Neutrophil (primary cell): ENCODE results near the gene EIF4E1B.

Source experiments
- H3K27ac ChIP-seq: fragments of 200-600 bp; sonication (generic); 2 replicates; pipeline ENCODE4 v1.5.1; 2016; ENCODE audit warnings: mild to moderate bottlenecking, moderate library complexity
- H3K27me3 ChIP-seq: fragments of 200-600 bp; sonication (generic); 2 replicates; pipeline ENCODE4 v1.6.0; 2016; ENCODE audit warnings: mild to moderate bottlenecking
- H3K36me3 ChIP-seq: fragments of 200-600 bp; sonication (generic); 2 replicates; pipeline ENCODE4 v1.5.1; 2017
- H3K4me1 ChIP-seq, 2 experiments: fragments of 200-600 bp in 1 of 2; sonication (generic) in 1 of 2; 1 replicate in 1 of 2; 2 replicates in 1 of 2; pipeline versions ENCODE4 v1.5.1 to v1.6.1; 2013 to 2016; ENCODE audit warnings: low read depth in 1 of 2, low read length in 1 of 2, mild to moderate bottlenecking in 1 of 2, moderate library complexity in 1 of 2; ENCODE audit not compliant: control insufficient read depth in 1 of 2, insufficient read depth in 1 of 2
- H3K4me3 ChIP-seq, 2 experiments: fragments of 200-600 bp in 1 of 2; sonication (generic) in 1 of 2; 1 replicate in 1 of 2; 2 replicates in 1 of 2; pipeline ENCODE4 v1.5.1; 2013 to 2016; ENCODE audit warnings: low read depth in 1 of 2, low read length in 1 of 2, mild to moderate bottlenecking in 1 of 2, moderate library complexity in 1 of 2
- H3K9me3 ChIP-seq: fragments of 200-600 bp; sonication (generic); 2 replicates; pipeline ENCODE4 v1.5.1; 2016
- CTCF ChIP-seq: fragments of 200-600 bp; sonication (generic); IDR thresholded peaks from 2 replicates; pipeline ENCODE4 v1.5.1; 2016; ENCODE audit warnings: antibody characterized with exemption

EIF4E1B gene

GRCh38 chr5:176636426-176636825, 6.0 kb downstream of the EIF4E1B start:
- Histone ChIP-seq H3K27ac (no peak overlapping the region), H3K36me3 (no peaks in the 10 kb centered on the region), H3K27me3 (peaks cover 76% of the 10 kb centered on the region), H3K4me3 (no peak overlapping the region), H3K9me3 (no peaks in the 10 kb centered on the region), H3K4me1 (no peaks in the 10 kb centered on the region)
- no peak for TF ChIP-seq CTCF

- H3K4me1 ChIP-seq: no peaks in the 10 kb centered on the region
- H3K9me3 ChIP-seq: no peaks in the 10 kb centered on the region
- no peaks in the 10 kb centered on the region for H3K36me3 ChIP-seq
- no peak overlapping the region for H3K4me3 ChIP-seq
- no peak overlapping the region for H3K27ac ChIP-seq
- H3K27me3 ChIP-seq: peaks cover 65% of the 10 kb centered on the region
- no peak for TF ChIP-seq CTCF
Measured at GRCh38 chr5:176637556-176637955, 7.1 kb downstream of the EIF4E1B start.

GRCh38 chr5:176638437-176638836, 8.0 kb downstream of the EIF4E1B start:
- H3K9me3 ChIP-seq: no peaks in the 10 kb centered on the region
- no peak overlapping the region for H3K4me3 ChIP-seq
- H3K27ac ChIP-seq: no peak overlapping the region
- TF ChIP-seq CTCF: no peak
- no peaks in the 10 kb centered on the region for H3K4me1 ChIP-seq
- H3K36me3 ChIP-seq: no peaks in the 10 kb centered on the region
- H3K27me3 ChIP-seq: peaks cover 56% of the 10 kb centered on the region

GRCh38 chr5:176639208-176639607, 8.7 kb downstream of the EIF4E1B start:
- Histone ChIP-seq H3K27me3 (peaks cover 48% of the 10 kb centered on the region), H3K4me3 (no peak overlapping the region), H3K9me3 (no peaks in the 10 kb centered on the region), H3K27ac (no peak overlapping the region), H3K4me1 (no peaks in the 10 kb centered on the region), H3K36me3 (no peaks in the 10 kb centered on the region)
- no peak for TF ChIP-seq CTCF

GRCh38 chr5:176639981-176640380, 9.5 kb downstream of the EIF4E1B start:
- Histone ChIP-seq H3K9me3 (no peaks in the 10 kb centered on the region), H3K27me3 (peaks cover 45% of the 10 kb centered on the region)
- no peak for TF ChIP-seq CTCF

GRCh38 chr5:176640616-176641015, 10.1 kb downstream of the EIF4E1B start:
- H3K36me3 ChIP-seq: no peaks in the 10 kb centered on the region
- no peak overlapping the region for H3K4me3 ChIP-seq
- no peak overlapping the region for H3K27ac ChIP-seq
- peaks cover 40% of the 10 kb centered on the region for H3K27me3 ChIP-seq
- H3K4me1 ChIP-seq: no peaks in the 10 kb centered on the region
- H3K9me3 ChIP-seq: no peaks in the 10 kb centered on the region
- no peak for TF ChIP-seq CTCF

More at GRCh38 chr5:176639981-176640380, 9.5 kb downstream of the EIF4E1B start:
- Histone ChIP-seq H3K4me3 (no peak overlapping the region), H3K4me1 (no peaks in the 10 kb centered on the region), H3K36me3 (no peaks in the 10 kb centered on the region), H3K27ac (no peak overlapping the region)
